ENCODE data around the gene CCDC116.
"Not testable (repeated sequence)": the region's sequence is repeated elsewhere in the genome, so short reads cannot be mapped to it uniquely, and the experiment has no call there.

DNA sequence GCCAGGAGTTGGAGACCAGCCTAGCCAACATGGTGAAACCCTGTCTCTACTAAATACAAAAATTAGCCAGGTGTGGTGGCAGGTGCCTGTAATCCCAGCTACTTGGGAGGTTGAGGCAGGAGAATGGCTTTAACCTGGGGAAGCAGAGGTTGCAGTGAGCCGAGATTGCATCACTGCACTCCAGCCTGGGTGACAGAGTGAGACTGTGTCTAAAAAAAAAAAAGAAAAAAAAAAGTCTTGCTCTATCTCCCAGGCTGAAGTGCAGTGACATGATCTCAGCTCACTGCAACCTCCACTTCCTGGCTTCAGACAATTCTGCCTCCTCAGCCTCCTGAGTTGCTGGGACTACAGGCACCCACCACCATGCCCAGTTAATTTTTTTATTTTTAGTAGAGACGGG, 4.9 kb downstream of the CCDC116 start:
- not testable (repeated sequence) for TF ChIP-seq POLR2A, POLR2AphosphoS5 (IDR thresholded peaks at IDR 0.05)
- TF ChIP-seq, protein P1, sequence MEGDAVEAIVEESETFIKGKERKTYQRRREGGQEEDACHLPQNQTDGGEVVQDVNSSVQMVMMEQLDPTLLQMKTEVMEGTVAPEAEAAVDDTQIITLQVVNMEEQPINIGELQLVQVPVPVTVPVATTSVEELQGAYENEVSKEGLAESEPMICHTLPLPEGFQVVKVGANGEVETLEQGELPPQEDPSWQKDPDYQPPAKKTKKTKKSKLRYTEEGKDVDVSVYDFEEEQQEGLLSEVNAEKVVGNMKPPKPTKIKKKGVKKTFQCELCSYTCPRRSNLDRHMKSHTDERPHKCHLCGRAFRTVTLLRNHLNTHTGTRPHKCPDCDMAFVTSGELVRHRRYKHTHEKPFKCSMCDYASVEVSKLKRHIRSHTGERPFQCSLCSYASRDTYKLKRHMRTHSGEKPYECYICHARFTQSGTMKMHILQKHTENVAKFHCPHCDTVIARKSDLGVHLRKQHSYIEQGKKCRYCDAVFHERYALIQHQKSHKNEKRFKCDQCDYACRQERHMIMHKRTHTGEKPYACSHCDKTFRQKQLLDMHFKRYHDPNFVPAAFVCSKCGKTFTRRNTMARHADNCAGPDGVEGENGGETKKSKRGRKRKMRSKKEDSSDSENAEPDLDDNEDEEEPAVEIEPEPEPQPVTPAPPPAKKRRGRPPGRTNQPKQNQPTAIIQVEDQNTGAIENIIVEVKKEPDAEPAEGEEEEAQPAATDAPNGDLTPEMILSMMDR (IDR thresholded peaks at IDR 0.05 in 8 of 11, conservative IDR thresholded peaks at IDR 0.05 in 3 of 11) = not testable (repeated sequence)
